HepG2 (cell line): ENCODE results near the gene USP7. TPM values are rescaled to one million over a fixed set of nuclear protein-coding genes. Genes with fewer than 3 reads are reported as not detected.
A peak's percentile ranks its signal among the peaks of the same experiment; 100 is the strongest.

Source experiments
- ATF3 ChIP-seq: sonication (generic); formaldehyde crosslinking; IDR thresholded peaks from 2 replicates; pipeline ENCODE4 v1.4.0; 2020; ENCODE audit warnings: missing genetic modification reagents
- CREB1 ChIP-seq, 2 experiments: fragments of 450-650 bp in 1 of 2; IDR thresholded peaks; 2 replicates each; pipeline ENCODE4 v1.6.1; 2016 to 2017; ENCODE audit warnings: control low read depth in 1 of 2, mild to moderate bottlenecking in 1 of 2, missing compliant biosample characterization in 1 of 2, missing genetic modification characterization in 1 of 2
- DBP ChIP-seq: sonication (generic); formaldehyde crosslinking; IDR thresholded peaks from 2 replicates; pipeline ENCODE4 v1.4.0; 2020; ENCODE audit warnings: missing genetic modification reagents; ENCODE audit errors: not compliant biosample characterization
- DMAP1 ChIP-seq: IDR thresholded peaks from 2 replicates; pipeline ENCODE4 v1.6.1; 2016
- ELF4 ChIP-seq: sonication (generic); formaldehyde crosslinking; IDR thresholded peaks from 2 replicates; pipeline ENCODE4 v1.5.0; 2020; ENCODE audit warnings: missing genetic modification reagents, mild to moderate bottlenecking, moderate library complexity, borderline replicate concordance
- KLF6 ChIP-seq: IDR thresholded peaks from 2 replicates; pipeline ENCODE4 v1.8.0; 2016; ENCODE audit warnings: missing biosample characterization, missing genetic modification reagents
- KMT2A ChIP-seq: sonication (generic); formaldehyde crosslinking; IDR thresholded peaks from 2 replicates; pipeline ENCODE4 v1.4.0; 2020; ENCODE audit warnings: missing genetic modification reagents
- NFAT5 ChIP-seq: sonication (generic); formaldehyde crosslinking; IDR thresholded peaks from 2 replicates; pipeline ENCODE4 v1.4.0; 2020; ENCODE audit warnings: missing genetic modification reagents
- TBX3 ChIP-seq: fragments of 450-650 bp; IDR thresholded peaks from 2 replicates; pipeline ENCODE4 v1.6.1; 2017; ENCODE audit warnings: antibody characterized with exemption, mild to moderate bottlenecking, inconsistent platforms, borderline replicate concordance
- THAP9 ChIP-seq: sonication (generic); formaldehyde crosslinking; IDR thresholded peaks from 2 replicates; pipeline ENCODE4; 2020; ENCODE audit warnings: missing genetic modification reagents, mild to moderate bottlenecking, borderline replicate concordance
- THRA ChIP-seq: sonication (generic); formaldehyde crosslinking; IDR thresholded peaks from 2 replicates; pipeline ENCODE4 v1.4.0; 2020; ENCODE audit warnings: missing genetic modification reagents, borderline replicate concordance
- ZNF513 ChIP-seq: sonication (generic); formaldehyde crosslinking; conservative IDR thresholded peaks from 2 replicates; pipeline ENCODE4 v1.5.0; 2020; ENCODE audit warnings: missing genetic modification reagents
- ZNF883 ChIP-seq: sonication (generic); formaldehyde crosslinking; IDR thresholded peaks from 2 replicates; pipeline ENCODE4 v1.5.1; 2020; ENCODE audit warnings: mild to moderate bottlenecking, missing genetic modification reagents; ENCODE audit errors: not compliant biosample characterization
- ZSCAN9 ChIP-seq: IDR thresholded peaks from 2 replicates; pipeline ENCODE4 v1.6.1; 2016; ENCODE audit warnings: borderline replicate concordance
- polyA plus RNA-seq, 8 experiments: library from polyadenylated mRNA; depleted of rRNA in 3 of 8; stranded (reverse) in 7 of 8; unstranded in 1 of 8; fragments of >200 nt; fragmentation: Illumina TruSeq in 4 of 8; extraction: Trizol in 4 of 8; gene quantifications; 2 replicates each; pipeline versions ENCODE4 v1.2.1 to v1.2.3, GENCODE V29; 2011 to 2016; ENCODE audit warnings: low read depth in 4 of 8, missing spikeins in 1 of 8, mixed read lengths in 1 of 8; ENCODE audit not compliant: insufficient read depth in 1 of 8
- total RNA-seq, 5 experiments: library from RNA; depleted of rRNA; stranded (reverse); fragments of >200 nt; fragmentation: Illumina TruSeq; extraction: Trizol; gene quantifications; 2 replicates each; pipeline ENCODE4 v1.2.3, GENCODE V29; 2016; ENCODE audit warnings: low read depth in 1 of 5

The USP7 gene
- total and polyA plus RNA-seq, 2 of the 13 experiments (the other 11 are each of a cell fraction or from before 2014, with no cell fraction given), result 52.5 to 173 TPM

GRCh38 chr16:8868416-8869211 is 95.1 kb downstream of the USP7 start, which contains the start of gene CARHSP1 (continued):
- peak; percentile 70; the same call in 1 of the 2 replicates for TF ChIP-seq KMT2A (CRISPR knock-in tag)
- peak; percentile 97 for TF ChIP-seq ZNF883 (CRISPR knock-in tag)
- TF ChIP-seq ZSCAN9 (CRISPR knock-in tag), result peak; percentile 95
- no peak for TF ChIP-seq CREB1 (IDR thresholded peaks at IDR 0.05)
- TF ChIP-seq CREB1 (CRISPR knock-in tag; IDR thresholded peaks at IDR 0.05), result no peak
- TF ChIP-seq ATF3 (CRISPR knock-in tag), result peak; percentile 40; the same call in 1 of the 2 replicates
- TF ChIP-seq TBX3, result no peak
- TF ChIP-seq NFAT5 (CRISPR knock-in tag), result peak; percentile 82; the same call in 1 of the 2 replicates
- TF ChIP-seq KLF6, result 0 out of 2 replicates have a peak, but pooled peaks have one; percentile 35
- no peak for TF ChIP-seq DBP (CRISPR knock-in tag)
- peak; percentile 78; the same call in 1 of the 2 replicates for TF ChIP-seq DMAP1 (CRISPR knock-in tag)
- TF ChIP-seq ELF4, result no peak; the same call in 1 of the 2 replicates
- TF ChIP-seq THAP9 (CRISPR knock-in tag), result no peak
- 0 out of 2 replicates have a peak, but pooled peaks have one; percentile 20 for TF ChIP-seq THRA (CRISPR knock-in tag)
- no peak for TF ChIP-seq ZNF513 (CRISPR knock-in tag)
